Sigmoid colon (tissue), 4 donors: ENCODE results near the gene PDHX.

Experiments
- CTCF ChIP-seq, 4 experiments: fragments of 450-650 bp in 3 of 4; fragments of 200-600 bp in 1 of 4; IDR thresholded peaks; one replicate each; pipeline ENCODE4 v1.5.1; 2016 to 2019; ENCODE audit warnings: antibody characterized with exemption in 4 of 4, mild to moderate bottlenecking in 3 of 4, moderate library complexity in 2 of 4
- EP300 ChIP-seq, 4 donors: sonication (generic); formaldehyde crosslinking; IDR thresholded peaks; one replicate each; pipeline ENCODE4 v1.6.1; 2017; ENCODE audit warnings: antibody characterized with exemption in 4 of 4
- POLR2A ChIP-seq, 2 donors: fragments of 450-650 bp; IDR thresholded peaks; one replicate each; pipeline ENCODE4 v1.6.1; 2016; ENCODE audit warnings: antibody characterized with exemption in 2 of 2, mild to moderate bottlenecking in 2 of 2, moderate library complexity in 2 of 2
- POLR2AphosphoS5 ChIP-seq, 4 donors: sonication (generic); formaldehyde crosslinking; IDR thresholded peaks; one replicate each; pipeline ENCODE4 v1.6.1; 2017; ENCODE audit warnings: antibody characterized with exemption in 4 of 4

- no peak for TF ChIP-seq CTCF (IDR thresholded peaks at IDR 0.05)
- peak in 1 of 4 donors; percentile 5 for TF ChIP-seq POLR2AphosphoS5 (IDR thresholded peaks at IDR 0.05)
- no peak for TF ChIP-seq POLR2A (IDR thresholded peaks at IDR 0.05)
- TF ChIP-seq EP300 (IDR thresholded peaks at IDR 0.05): no peak
Measured at GRCh38 chr11:35045236-35045820, 128.9 kb downstream of the PDHX start.
